Activated B cell treated with CpG ODN at 0.5 μM for 24 hours (primary cell): ENCODE results near the gene TMC4. TPM values are rescaled to one million over a fixed set of nuclear protein-coding genes. Genes with fewer than 3 reads are reported as not detected.

ENCODE experiments used
- ATAC-seq: fragments of 200-7000 bp; cut with Tn5 transposase; one replicate; pipeline ENCODE4 v1.10.0; 2021; ENCODE audit warnings: low read depth, mild to moderate bottlenecking, moderate library complexity
- CTCF ChIA-PET: fragments of 350-600 bp; sonication (Branson Sonifier 250); formaldehyde crosslinking; loops from one replicate; lab custom pipeline; 2021; ENCODE audit warnings: antibody characterized with exemption; lab: Charles Lee
- POLR2A ChIA-PET: fragments of 350-600 bp; sonication (Branson Sonifier 250); formaldehyde crosslinking; loops from one replicate; lab custom pipeline; 2021; ENCODE audit warnings: antibody characterized with exemption; lab: Charles Lee
- DNase-seq: peaks from one replicate; pipeline ENCODE4 v3.0.0; 2022
- H3K27ac Mint-ChIP-seq: one replicate; pipeline ENCODE4 v1.8.0; 2020; ENCODE audit warnings: mixed read lengths
- H3K27me3 Mint-ChIP-seq: one replicate; pipeline ENCODE4 v1.8.0; 2021; ENCODE audit warnings: mixed read lengths
- H3K36me3 Mint-ChIP-seq: one replicate; pipeline ENCODE4 v1.8.0; 2021; ENCODE audit warnings: low read depth, mixed read lengths
- H3K4me1 Mint-ChIP-seq: one replicate; pipeline ENCODE4 v1.8.0; 2021; ENCODE audit warnings: mixed read lengths
- H3K4me3 Mint-ChIP-seq: one replicate; pipeline ENCODE4 v1.8.0; 2020; ENCODE audit warnings: mild to moderate bottlenecking, mixed read lengths
- H3K9me3 Mint-ChIP-seq: one replicate; pipeline ENCODE4 v1.8.0; 2020; ENCODE audit warnings: mixed read lengths
- CTCF ChIP-seq: fragments of 200-600 bp; IDR thresholded peaks from one replicate; pipeline ENCODE4 v1.8.0; 2022; ENCODE audit warnings: antibody characterized with exemption, mild to moderate bottlenecking
- intact Hi-C: fragments of 100-400 bp; cut with micrococcal nuclease; formaldehyde crosslinking; loops from one replicate; pipeline ENCODE4 v1.15.1; 2024
- total RNA-seq: library from RNA; stranded (reverse); gene quantifications from 2 replicates; pipeline ENCODE4 v1.2.3, GENCODE V29; 2022

Gene TMC4
- total RNA-seq, 1 donor from 2014 or later, result not detected

GRCh38 chr19:54169149-54169740 is 3.7 kb downstream of the TMC4 start:
- peaks cover 25% of the 10 kb centered on the region for H3K4me1 Mint-ChIP-seq
- ATAC-seq (no peak), DNase-seq (no peak)
- H3K9me3 Mint-ChIP-seq, result no peaks in the 10 kb centered on the region
- intact Hi-C loops, result loop anchor here (2.0 to 10.0 kb wide), 2 partner anchors 126 to 222 kb away; no protein-coding TSS in a partner anchor
- no peak for TF ChIP-seq CTCF
- ChIA-PET POLR2A (interaction anchor here (0.7 to 1.1 kb wide), 2 partner anchors 21 to 31 kb away, joined by 3 to 8 read pairs; partner anchors contain the start of gene RPS9), CTCF (interaction anchor here (0.9 to 2.0 kb wide), 3 partner anchors 10 to 63 kb away, joined by 3 to 9 read pairs (median 5); partner anchors contain the start of genes LENG1 and MBOAT7)
- no peak overlapping the region for H3K4me3 Mint-ChIP-seq
- peaks cover 14% of the 10 kb centered on the region for H3K27me3 Mint-ChIP-seq
- H3K27ac Mint-ChIP-seq, result no peak overlapping the region
- no peaks in the 10 kb centered on the region for H3K36me3 Mint-ChIP-seq

- ATAC-seq (peak; percentile 89), DNase-seq (peak; percentile 85)
- H3K4me1 Mint-ChIP-seq, result peaks cover 24% of the 10 kb centered on the region
- H3K36me3 Mint-ChIP-seq, result no peaks in the 10 kb centered on the region
- H3K9me3 Mint-ChIP-seq, result no peaks in the 10 kb centered on the region
- peak; percentile 71 for TF ChIP-seq CTCF
- intact Hi-C loops, result loop anchor here (1.0 to 10.0 kb wide), 5 partner anchors 63 to 222 kb away; no protein-coding TSS in a partner anchor
- CTCF ChIA-PET, result interaction anchor here (1.0 to 2.3 kb wide), 4 partner anchors 9 to 98 kb away, joined by 3 to 13 read pairs (median 4); partner anchors contain the start of genes LENG1, MBOAT7 and TSEN34
- POLR2A ChIA-PET, result no interaction called here
- no peak overlapping the region for H3K4me3 Mint-ChIP-seq
- no peak overlapping the region for H3K27ac Mint-ChIP-seq
- peaks cover 17% of the 10 kb centered on the region for H3K27me3 Mint-ChIP-seq
These were observed 4.6 kb downstream of the TMC4 start for GRCh38 chr19:54168174-54168917.

- Mint-ChIP-seq H3K27me3 (peaks cover 19% of the 10 kb centered on the region), H3K4me3 (no peak overlapping the region), H3K27ac (no peak overlapping the region), H3K9me3 (no peaks in the 10 kb centered on the region), H3K4me1 (peaks cover 39% of the 10 kb centered on the region), H3K36me3 (peaks cover 1% of the 10 kb centered on the region)
- ChIA-PET CTCF (no interaction called here), POLR2A (interaction anchor here (0.7 to 1.0 kb wide), 2 partner anchors 24 to 28 kb away, joined by 3 to 4 read pairs; partner anchors contain the start of genes CNOT3 and MBOAT7)
- ATAC-seq (no peak), DNase-seq (no peak)
- TF ChIP-seq CTCF, result no peak
- intact Hi-C loops, result loop anchor here (10.0 kb wide), 1 partner anchor 130 kb away; no protein-coding TSS in a partner anchor
These were observed 7.7 kb downstream of the TMC4 start for GRCh38 chr19:54165222-54165621.

GRCh38 chr19:54164369-54165068 is 8.4 kb downstream of the TMC4 start:
- CTCF ChIA-PET, result no interaction called here
- Mint-ChIP-seq H3K36me3 (peaks cover 4% of the 10 kb centered on the region), H3K4me3 (no peak overlapping the region), H3K27me3 (peaks cover 19% of the 10 kb centered on the region), H3K9me3 (no peaks in the 10 kb centered on the region), H3K4me1 (peaks cover 46% of the 10 kb centered on the region), H3K27ac (no peak overlapping the region)
- intact Hi-C loops, result loop anchor here (10.0 kb wide), 1 partner anchor 130 kb away; no protein-coding TSS in a partner anchor
- no peak for ATAC-seq
- DNase-seq, result no peak
- POLR2A ChIA-PET, result interaction anchor here (0.7 kb wide), 1 partner anchor 25 kb away, joined by 4 read pairs; the partner anchor contains the start of gene MBOAT7
- no peak for TF ChIP-seq CTCF
